Stimulated activated CD8-positive, alpha-beta memory T cell treated with anti-CD3 and anti-CD28 coated beads, Interleukin-4, amount 100 ng/mL, for 48 hours (primary cell): ENCODE data around the gene MLLT1.
A peak's percentile ranks its signal among the peaks of the same experiment; 100 is the strongest.

Experiments used
- DNase-seq: peaks from one replicate; pipeline ENCODE4 v3.0.0-alpha.2; 2020

The MLLT1 gene

DNA sequence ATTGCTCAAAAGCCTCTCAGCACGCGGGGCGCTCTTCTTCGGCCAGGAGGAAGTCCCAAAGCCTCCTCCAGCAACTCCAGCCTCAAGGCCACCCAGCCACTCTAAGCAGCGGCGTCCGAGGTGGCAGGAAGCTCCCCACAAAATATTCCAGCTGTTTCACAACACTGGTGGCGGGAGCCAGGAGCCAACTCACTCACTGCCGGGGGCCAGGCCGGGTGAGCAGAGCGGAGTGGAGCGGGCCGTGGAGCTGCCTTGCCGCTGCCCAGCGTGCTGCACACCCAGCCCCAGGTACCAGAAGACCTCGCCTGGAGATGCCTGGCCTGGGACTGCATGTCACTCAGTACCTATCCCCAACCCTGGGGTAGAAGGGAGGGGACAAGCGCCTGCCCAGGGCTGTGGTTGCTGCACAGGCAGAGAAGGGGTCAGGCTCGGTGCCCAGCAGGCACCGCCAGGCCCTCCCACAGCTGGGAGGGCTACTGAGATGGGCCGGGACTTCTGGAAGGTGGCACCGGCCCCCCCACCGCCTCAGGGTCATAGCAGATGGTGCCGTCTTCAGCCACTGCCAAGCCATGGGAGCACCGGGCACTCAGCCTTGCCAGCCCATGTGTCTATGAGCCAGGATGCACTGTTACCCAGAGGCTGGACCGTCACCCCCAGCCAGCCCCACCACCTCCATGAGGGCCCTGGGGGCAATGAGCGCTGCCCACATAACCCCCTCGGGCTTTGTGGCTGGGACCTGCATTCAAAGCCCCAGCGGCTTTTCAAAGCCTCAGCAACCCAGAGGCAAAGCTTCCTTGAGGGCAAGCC lies 59.2 kb downstream of the MLLT1 start:
- DNase-seq: no peak

DNA sequence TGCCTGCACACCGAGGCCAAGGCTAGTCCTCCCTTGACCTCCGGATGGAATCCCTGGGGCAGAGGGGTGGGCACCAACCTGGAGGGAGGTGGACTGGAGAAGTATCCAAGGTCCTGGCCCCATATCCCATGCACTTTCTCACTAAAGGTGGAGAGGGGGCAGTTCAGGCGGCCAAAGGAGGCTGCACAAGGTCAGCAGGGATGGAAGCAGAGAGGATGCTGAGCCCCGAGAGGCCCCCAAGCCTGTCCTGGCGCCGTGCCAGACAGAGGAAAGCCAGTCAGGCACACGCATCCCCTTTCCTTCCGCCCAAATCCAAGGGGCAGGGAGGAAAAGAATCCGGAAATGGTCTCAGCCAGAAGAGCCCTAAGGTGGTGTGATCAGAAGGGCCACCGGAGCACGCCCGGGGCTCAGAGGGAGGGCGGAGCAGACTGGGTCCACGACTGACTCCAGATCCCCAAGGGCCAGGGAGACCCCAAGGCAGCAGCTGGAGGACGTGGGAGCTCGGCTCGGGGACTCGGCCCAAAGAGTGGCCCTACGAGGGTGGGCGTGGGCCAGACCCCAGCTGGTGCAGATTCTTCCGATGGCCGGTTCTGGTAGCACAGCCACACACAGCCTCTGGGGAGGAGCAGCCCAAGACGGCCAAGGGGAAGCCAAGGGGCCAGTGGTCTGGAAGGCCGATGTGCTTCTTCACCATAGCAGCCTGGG lies 60.0 kb downstream of the MLLT1 start:
- DNase-seq: no peak

DNA sequence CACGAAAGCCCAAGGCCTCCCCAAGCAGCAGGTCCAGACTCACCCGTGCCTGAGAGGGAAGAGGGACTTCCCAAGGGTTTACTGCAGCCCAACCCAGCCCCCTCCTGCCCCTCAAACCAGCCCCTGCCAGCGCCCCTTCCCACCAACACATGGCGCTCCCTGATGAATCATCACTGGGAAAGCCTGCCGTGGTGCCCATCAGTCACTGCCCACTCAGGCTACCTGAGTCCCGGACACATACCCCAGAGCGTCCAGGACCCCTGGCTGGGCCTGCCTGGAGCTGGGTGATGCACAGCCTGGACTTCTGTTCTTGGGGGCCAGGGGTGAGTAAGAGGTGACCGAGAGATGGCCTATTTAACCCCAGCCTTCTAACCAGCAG lies 60.6 kb downstream of the MLLT1 start:
- DNase-seq: no peak

DNA sequence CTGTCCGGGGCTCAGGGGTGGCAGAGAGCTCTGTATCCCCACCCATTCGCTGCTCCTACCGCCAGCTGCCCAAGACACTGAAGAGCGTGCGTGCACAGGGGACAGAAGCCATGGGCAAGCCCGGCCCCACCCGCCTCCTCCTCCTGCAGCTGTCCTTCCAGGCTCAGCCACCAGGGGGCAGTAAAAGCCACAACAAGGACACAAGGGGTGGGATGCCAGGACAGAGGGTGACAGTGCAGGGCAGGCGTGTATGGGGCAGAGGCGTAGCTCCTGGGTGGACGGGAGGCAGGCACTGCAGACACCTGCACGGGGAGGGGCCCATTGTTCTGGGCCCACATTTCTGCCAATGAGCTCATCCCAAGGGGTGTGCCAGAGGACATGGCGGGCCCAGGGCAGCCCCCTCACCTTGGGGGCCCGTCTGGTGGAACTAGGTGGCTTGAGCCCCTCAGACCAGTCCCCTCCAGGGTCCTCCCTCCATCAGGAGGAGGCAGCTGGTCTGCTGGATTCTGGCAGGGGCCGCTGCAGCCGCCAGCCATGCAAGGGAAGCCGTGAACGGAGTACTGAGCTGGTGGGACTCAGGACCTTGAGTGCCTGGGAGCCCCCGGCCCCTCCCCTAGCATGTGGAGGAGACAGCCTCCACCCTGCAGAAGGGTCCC lies 61.2 kb downstream of the MLLT1 start:
- DNase-seq: peak; percentile 96

DNA sequence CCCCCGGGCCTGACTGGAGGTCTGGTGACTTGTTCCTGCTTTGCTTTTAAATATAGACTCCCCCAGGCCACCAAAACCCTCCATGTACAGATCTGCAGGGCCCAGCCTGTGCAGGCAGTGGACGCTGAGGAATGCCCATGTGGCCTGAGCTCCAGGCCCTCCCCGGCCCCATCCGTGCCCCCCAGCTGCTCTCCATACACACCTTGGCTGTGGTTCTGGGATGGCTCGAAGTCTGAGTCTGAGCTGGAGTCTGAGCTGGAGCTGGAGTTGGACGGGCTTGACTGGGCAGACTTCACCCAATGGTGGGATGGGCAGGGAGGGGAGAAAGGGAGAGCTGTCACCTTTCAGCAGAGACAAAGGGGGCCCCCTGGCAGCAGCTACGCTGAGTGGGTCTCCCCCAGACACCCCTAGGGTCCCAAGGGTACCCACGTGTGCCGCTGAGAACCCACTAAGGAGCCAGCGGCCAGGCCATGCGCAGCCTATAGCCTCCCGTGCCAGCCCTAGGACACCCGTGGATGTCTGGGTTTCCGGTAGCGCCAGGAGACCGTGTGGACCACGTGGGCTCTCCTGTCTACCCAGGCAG lies 61.9 kb downstream of the MLLT1 start:
- DNase-seq: no peak

DNA sequence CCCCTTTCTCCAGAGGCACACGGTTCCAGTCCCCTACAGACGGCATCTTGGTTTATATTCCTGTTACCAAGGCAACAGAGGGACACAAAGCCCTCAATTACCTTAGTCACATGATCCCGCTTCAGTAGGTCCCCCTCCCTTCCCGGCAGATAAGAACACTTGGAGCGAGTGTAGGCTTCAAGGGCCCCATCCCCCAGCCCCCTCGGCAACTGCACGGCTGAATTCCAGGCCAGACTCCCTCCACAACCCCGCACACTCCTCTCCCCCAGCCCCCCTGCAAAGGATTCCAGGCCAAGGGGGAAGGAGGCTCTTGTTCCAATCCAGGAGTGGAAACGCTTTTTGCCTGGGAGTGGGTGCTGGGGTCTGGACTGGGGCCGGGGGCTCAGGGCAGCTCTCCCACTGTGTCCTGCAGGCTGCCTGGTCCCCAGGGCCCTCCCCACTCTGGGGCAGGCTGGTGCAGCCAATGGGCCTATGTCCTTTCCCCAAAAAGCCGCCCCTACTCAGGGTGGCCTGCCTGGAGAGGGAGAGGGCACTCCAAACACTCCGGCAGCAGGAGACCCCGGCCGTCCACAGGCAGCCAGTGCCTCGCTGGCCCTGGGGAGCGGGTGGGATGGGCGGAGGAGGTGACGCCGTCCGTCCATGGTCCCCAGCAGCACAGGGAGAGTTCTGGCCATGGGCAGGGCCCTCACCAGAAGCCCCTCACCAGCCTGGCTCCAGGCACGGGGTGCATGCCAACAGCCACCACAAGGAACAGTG lies 62.6 kb downstream of the MLLT1 start:
- no peak for DNase-seq

- DNase-seq: no peak
These were observed 63.4 kb downstream of the MLLT1 start for GRCh38 chr19:6216236-6216995.

- DNase-seq: no peak
These were observed 64.0 kb downstream of the MLLT1 start for GRCh38 chr19:6215701-6216235.

GRCh38 chr19:6214881-6215541 lies 64.8 kb downstream of the MLLT1 start:
- no peak for DNase-seq

DNA sequence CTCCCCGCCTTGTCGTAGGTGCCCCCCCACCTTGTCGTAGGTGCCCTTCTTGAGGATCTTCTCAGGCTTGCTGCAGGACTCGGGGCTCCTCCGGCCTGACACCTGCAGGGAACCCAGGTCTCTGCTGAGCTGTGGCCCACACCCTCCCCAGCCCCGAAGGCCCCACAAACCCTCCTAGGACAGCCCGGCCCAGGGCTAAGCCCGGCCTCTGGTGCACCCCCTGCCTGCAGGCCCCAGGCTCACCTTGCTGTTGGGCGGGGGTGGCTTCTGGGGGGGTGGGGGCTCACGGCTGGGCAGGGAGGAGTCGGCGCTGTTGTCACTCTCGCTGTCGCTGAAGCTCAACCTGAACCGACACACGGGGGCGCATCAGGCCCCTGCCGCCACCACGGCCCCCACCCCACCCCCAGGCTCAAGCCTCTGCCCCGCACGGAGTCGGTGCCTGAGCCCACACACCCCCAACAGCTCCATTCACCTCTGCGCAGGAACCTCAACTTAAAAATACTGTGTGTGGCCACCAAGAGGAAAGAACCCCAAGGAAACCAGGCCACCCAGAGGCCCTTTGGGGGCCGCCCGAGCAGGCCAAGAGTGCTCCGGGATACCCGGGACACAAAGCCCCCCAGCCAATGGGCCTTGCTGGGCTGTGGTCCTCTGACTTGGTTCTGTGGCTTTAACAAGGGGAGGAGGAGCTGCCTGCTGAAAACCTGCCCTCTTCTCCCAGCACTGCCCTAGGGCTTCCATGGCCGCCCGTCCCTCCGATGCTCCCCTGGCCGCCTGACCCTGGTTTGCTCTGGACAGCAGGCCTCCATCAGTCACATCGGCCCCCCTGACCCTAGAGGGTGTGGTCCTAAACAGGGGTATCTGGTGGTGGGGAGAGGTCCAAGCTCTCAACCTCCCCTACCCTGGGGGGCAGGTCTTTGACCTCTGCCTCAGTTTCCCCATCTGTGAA lies 65.8 kb downstream of the MLLT1 start:
- DNase-seq: no peak

DNA sequence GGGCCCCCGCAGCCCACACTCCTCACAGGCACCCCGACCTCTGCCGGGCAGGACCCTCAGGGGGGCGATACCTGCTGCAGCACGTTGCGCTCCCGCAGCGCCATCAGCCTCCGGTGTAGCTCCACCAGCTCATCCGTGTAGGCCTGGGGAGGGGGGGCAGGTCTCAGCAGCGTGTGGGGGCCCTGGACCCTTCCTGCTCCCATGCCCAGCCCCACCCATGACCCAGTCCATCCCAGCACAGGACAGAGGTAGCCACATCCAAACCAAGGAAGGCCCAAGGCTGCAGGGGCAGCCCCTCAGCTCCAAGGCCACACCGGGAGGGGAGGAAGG lies 66.5 kb downstream of the MLLT1 start:
- no peak for DNase-seq

DNA sequence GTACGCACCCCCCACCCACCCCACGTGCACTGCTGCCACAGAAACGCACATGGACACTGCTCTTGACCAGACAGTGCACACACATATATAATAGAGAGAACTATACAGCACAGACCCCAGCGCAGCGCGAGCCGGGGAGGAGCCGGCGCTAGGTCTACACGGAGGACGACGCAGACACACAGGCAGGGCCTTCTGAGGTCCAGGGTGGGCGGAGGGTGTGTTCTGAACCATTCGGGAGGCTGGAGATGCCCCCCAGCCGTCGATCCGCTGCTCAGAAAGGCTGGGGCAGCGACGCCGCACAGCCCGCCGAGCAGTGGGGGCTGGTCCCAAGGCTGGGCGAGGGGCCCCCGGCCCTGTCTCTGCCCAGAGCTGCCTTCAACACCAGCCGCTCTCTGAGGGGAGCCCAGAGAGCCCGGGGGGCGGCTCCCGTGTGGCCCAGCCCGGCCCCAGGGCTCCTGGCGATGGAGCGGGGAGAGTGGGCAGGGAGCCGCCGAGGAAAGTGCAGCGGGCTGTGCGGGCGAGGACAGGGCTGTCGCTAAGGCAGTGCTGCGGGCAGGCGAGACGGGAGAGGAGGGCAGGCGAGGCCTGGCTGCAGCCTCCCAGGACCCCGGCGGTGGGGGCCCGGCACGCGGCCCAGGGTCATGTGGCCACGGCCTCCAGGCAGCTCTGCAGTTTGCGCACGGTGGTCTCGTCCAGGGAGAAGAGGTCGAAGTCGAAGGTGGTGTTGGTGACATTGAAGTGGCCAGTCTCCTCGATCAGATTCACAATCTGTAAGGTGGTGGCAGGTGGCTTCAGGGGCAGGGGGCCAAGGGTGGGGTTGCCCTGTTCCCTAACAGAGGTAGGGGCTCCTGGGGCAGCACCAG lies 67.1 kb downstream of the MLLT1 start:
- no peak for DNase-seq

DNA sequence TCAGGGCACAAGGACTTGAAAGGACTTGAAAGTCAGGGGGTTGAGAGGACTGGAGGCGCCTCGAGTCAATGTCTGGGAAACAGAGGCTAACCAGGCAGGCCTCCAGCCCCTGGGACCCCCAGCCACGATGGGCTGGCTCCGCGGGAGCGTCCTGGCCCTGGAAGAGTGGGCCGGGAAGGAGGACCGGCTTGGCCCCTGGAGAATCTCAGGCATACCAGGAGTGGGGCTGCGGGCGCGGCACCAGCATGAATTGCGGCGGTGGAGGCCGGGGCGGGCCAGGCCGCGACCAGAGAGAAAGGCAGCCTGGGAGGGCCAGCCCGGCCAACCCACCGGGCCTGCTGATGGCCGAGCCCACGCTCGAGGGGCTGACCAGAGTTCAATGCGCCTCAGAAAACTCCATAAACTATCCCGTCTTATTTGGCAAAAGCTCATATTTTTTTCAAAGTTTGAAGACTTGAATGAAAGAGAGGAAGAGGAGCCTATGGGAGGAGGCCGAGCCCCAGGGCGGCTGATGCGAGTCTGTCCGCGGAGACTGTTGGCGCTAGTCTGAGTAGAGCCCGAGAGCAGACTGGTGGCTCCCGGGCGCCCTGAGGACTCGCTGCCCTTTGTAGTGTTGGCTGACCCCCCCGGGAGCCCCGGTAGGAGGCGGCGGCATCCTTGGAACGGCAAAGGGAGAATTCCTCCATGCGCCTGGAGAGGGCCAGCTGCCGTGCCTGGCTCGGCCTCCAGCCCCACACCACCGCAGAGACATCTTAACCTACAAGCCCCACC lies 68.0 kb downstream of the MLLT1 start:
- DNase-seq: no peak

GRCh38 chr19:6210721-6211600 lies 68.8 kb downstream of the MLLT1 start:
- no peak for DNase-seq

DNA sequence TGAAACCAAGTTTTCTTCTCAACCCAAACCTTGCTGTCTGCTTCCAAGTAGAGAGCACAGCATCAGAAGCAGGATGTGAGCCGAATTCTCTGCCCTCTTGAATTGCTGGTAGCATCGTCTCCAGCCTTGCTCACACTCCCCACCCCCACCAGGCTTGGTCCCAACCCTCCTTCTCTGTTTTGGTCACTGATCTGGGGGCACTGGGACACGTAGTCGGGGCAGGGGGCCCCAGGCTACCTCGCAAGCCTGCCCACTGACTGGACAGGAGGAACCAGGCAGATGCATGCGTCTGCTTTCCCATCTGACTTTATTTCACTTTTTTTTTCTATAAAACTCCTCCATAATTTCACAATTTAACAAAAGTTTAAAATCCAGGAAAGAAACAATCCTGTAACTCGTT lies 69.7 kb downstream of the MLLT1 start:
- DNase-seq: no peak

DNA sequence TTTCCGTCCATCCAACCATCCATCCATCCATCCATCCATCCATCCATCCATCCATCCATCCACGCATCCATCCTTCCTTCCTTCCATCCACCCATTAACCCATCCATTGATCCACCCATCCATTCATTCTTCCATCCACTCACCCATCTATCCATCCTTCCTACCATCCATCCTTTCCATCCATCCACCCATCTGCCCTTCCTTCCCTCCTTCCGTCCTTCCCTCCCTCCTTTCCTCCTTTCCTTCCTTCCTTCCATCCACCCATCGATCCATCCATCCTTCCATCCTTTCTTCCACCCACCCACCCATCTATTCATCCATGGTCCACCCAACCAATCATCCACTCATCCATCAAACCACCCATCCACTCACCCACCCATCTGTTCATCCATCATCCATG lies 70.1 kb downstream of the MLLT1 start:
- no peak for DNase-seq

DNA sequence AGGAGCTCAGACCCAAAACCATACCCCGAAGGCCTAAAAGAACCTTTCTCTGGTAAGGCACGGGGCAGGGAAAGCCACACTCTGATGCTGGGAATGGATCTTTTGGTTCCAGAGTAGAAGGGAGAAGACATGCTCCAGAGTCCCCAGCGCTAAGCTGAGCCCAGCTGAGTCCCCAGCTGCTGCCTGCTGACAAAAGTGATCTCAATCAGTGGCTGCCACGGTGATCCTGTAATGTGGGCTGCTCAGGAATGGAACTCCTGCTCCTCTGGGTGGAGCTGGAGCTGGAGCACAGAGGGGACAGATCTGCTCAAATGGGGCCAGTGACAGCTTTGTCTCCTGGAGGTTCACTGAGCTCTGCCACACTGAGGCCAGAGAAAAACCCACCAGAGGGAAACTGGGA lies 70.5 kb downstream of the MLLT1 start:
- no peak for DNase-seq
